ENCODE data around the gene NPPC.

DNA sequence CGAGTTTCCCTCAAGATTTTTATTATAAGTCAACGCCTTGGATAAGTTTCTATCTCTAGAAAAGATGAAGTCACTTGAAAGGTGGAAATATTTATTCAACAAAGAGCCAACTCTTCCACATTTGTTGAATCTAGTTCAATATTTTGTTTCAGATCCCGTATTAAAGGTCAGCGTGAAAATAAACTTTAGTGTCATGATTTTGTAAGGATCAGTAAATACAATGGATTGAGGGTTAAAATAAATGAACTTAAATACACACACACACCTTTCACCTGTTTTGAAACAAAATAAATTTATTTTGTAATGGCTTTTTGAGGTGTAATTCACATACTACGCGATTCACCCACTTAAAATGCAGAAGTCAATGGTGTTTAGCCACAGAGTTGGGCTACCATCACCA, 16.0 kb upstream of the NPPC start:
- TF ChIP-seq YY1 (IDR thresholded peaks at IDR 0.05; ENCODE audit: insufficient read depth, insufficient read length) (no peak), ZNF274 (IDR thresholded peaks at IDR 0.05; ENCODE audit: low read depth, low read length) (no peak), SUZ12 (IDR thresholded peaks at IDR 0.05; ENCODE audit: extremely low read depth, insufficient read depth, insufficient read length) (no peak)
